ENCODE data around the gene LRMDA.
A peak's percentile ranks its signal among the peaks of the same experiment; 100 is the strongest.

Gene LRMDA

DNA sequence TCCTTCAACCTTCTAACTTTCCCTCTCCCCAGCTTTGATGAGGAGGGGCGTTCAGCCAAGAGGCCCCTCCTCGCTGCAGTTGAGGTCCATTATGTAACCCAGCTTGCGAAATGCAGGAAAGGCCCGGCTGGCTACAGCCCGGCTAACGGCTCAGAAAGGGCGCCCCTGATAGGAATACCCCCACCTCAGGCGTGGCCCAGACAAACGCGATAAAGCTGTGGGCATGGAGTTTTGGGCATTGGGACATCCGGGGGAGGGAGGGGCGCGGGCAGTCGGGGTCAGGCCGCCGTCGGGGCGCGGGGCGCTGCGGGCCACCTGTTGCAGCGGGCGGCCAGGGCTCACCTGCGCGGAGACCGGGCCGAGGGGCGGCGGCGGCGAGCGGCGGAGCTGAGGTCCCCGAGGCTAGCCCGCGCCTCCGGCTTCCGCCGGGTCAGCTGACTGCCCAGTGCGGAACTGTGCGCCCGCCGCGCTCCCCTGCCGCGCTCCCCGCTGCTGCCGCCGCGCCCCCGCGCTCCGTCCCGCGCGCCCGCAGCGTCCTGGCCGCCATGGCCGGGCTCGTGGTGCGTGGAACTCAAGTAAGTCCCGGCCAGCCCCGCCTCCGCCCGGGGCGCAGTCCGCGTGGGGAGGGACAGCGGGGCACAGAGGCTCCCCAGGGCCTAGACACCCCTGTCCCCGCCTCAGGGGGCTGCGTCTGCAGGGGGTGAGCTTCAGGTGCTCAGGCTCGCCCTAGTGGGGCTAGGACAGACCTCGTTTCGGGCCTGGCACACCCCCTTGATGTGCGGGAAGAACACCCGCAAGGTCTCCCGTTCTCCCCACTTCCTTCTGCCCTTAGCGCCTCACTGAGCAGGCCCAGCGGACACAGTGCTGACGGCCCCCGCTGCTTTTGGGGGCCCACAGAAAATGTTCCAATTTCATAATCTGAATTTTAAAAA is at the start of gene LRMDA:
Gene LRMDA, plus strand, starts transcription at position 445 of the 932 bp plus-strand sequence.
- no peak for DNase-seq (ENCODE audit: low spot score)

DNA sequence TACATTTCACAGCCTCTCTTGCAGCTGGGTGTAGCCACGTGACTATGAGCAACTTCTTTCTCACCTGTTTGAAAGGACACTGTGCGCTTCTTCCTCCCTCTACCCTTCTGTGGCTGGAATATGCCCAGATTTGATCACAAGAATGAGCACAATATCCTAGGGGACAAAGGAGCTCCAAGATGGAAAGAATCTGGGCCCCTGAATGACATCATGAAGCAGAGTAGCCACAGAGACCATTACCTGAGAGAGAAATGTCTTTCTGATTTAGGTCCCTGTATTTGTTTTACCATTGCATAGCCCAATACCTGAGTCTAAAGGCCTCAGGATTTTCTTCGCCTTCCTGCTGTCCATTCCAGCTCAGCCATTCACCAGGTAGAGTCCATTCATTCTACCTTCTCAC is 45.3 kb upstream of the LRMDA start:
- no peak for DNase-seq (ENCODE audit: low spot score)

DNA sequence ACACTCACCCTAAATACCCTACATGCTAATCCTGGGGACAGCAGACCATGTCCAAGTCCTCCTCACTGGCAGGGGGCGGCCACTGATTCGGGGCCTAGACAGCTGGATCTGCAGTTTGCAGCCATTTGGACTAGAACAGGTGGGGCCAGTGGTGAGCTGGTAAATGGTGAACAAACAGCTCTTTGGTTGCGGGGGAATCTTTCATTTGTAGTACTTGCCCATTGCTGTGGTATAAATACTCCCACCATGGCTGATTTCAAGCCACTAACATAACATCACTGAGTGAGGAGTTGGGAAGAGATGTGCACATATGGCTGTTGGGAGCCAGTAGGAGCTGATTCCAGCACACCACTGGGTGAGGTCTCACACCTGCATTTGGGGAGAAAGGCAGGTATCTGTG is 43.3 kb upstream of the LRMDA start:
- DNase-seq (ENCODE audit: low spot score) = no peak

DNA sequence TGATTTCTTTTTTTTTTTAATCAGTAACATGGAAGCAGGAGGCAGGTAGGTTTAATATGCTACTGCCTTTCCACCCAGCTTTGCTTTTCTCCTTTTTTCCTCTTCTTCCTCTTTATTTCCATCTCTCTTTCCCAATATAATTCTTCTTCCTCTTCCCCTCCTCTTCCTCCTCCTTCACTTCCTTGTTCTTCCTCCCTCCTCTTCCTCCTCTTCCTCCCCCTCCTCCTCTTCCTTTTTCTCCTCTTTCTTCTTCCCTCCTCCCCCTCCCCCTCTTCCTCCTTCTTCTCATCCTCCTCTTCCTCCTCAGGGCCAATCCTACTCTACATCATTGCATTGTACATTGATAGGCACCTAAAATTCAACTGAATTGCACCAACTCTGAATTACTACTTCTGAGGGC is 41.2 kb upstream of the LRMDA start:
- no peak for DNase-seq (ENCODE audit: low spot score)

DNA sequence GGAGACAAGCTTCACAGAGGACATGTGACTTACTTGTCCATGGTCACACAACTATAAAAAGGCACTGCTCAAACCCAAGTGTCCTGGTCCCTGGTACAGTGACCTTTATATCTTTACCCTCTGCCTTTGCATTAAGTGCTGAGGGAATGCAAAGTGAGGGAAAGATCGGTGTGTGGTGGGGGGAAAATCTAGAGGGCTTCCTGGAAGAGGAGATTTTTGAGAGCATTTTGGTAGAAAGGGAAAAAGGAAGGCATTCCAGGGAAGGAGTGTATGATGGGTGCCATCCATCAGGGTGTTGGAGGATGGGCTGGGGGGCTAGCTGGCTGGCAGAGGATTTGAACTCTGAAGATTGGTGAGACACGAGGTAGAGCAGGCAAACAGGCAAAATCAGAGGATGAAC is 39.2 kb upstream of the LRMDA start:
- DNase-seq (ENCODE audit: low spot score) = no peak

DNA sequence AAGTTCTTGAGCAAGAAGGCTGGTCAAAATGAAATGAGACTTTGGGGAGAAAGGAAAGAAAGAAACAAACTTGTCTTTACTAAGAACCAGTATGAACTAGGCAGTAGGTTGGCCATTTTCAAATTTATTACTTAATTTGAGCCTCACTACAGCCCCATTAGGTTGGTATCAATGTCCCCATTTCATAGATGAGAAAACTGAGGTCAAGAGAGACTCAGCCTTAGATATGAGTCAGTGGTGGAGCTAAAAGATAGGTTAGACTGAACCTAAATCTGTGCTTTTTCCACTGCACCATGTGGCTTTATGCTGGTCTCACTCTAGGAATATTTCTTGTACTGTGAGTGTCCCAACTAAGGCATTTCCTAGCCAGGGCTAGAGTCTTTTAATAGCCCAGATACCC is 38.7 kb upstream of the LRMDA start:
- no peak for DNase-seq (ENCODE audit: low spot score)

DNA sequence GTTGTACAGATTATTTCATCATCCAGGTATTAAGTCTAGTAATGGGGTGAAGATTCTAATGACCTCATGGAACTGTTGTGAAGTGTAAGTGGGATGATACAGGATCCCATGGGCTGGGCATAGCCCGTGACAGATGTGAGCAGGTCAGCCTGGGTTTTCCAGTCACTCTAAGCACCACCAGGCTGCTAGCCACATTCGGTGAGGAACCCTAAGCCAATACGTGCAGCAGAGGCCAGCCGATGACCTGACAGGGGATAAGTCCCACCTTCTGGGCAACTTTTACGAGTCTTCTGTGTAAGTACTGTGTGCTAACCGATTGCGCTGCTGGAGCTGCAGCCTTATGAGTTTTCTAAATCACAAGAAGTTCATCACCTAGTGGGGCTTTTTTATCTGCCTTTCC is 37.2 kb upstream of the LRMDA start:
- DNase-seq (ENCODE audit: low spot score) = no peak

DNA sequence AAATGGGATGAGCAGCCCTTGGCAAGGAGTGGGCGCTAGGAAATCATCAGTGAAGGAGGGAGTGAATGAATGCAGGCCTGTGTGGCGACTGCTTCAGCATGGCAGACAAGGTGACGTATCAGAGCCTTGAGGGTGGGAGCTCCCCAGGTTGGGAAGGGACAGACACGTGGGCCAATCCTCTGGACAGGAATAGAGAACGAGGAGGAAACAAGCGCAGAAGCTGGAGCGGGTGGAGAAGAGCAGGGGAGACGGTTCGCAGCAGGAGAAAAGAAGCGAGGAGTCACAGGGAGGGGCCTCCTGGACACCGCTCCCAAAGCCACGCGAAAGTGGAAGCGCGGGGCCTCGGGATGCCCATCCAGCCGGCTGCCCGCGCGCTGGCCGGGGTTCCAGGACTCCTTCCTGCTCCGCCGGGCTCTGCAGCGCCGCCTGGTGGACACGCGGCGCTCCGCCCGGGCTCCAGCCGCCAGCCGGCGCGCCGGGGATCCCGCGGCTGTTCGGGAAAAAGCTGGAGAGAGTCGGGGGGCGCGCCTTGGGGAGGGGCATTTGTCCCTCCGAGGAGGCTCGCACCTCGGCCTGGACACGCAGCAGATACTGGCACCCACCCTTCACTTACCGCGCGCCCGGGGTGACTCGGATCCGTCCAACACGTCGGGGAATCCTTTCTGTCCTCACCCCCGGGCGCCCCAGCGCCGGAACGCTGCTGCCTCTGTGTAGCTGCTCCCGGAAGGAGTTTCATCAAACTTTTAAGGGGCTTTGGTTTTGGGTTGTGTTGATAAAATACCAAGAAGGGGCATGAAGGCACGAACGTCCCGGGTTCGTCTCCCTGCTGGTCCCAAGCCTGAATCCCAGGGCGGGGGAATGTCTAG is 36.1 kb upstream of the LRMDA start:
- no peak for DNase-seq (ENCODE audit: low spot score)

DNA sequence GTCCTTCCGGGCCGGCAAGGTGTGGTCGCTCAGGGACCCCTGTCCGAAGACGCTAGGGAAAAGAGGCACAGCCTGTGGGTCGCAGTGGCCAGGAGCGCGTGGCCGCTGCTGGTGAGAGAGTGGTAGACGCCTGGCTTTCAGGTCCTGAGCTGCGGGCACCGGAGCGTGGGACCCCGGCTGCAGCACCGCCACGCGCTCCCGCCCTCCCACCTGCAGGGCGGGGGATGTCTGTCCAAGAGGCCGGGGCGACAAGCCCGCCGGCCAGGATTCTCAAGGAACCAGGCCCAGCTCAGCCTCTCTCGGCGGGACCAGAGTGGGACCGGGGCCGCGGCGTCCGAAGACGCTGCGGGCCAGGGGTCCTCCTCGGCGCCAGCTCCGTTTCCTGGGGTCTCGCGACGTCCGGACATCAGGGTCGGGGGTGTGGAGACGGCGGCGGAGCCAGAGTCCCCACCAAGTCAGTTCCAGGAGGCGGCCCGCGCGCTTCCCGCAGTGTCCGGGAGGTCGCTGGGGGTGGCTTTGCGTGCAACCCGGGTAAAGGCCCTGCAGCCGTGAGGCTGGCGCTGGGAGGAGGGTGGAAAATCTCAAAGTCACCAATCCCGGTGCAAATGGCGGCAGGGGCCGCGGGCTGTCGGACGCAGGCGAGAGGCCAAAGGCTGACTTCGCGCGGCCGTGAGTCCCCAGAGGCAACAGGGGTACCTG is 35.3 kb upstream of the LRMDA start:
- no peak for DNase-seq (ENCODE audit: low spot score)

DNA sequence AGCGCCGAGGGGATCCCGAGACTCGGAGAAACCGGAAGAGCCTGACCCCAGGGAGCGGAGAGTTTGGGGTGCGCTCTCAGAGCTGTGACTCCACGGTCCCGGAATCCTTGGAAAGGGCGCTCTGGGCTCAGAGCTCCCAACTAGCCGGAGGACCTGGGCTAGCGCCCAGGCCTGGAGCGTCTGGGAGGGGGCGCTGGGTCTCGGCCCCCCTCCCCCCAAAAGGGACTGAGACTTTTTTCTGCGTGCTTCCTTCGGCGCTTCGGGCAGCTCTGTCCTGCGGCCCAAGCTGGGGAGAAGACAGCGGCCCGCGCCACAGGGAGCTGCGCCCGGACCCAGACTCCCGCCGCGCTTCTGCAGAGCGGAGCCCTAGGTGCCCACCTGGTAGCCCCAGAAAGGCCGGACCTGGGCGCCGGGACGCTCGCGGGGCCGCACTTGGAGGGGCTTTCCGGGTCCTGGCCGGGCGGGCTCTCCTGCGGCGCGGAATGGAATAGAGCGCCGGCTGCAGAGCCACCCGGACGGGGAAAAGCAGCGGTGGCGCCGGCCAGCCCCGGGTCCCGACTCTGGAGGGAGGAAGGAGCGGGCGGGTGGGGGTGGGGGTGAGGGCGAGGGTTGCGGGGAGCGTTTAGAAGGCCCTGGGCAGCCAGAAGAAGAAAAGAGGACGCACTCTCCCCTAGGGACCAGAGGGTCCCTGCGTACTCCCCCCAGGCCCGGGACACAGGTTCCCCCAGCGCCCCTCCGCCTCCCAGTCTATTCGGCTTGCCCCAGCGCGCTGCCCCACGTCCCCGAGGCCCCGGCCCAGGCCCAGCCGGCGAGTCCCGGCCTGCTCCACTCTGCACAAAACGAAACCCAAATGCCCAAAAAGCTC is 34.6 kb upstream of the LRMDA start:
- DNase-seq (ENCODE audit: low spot score) = no peak

DNA sequence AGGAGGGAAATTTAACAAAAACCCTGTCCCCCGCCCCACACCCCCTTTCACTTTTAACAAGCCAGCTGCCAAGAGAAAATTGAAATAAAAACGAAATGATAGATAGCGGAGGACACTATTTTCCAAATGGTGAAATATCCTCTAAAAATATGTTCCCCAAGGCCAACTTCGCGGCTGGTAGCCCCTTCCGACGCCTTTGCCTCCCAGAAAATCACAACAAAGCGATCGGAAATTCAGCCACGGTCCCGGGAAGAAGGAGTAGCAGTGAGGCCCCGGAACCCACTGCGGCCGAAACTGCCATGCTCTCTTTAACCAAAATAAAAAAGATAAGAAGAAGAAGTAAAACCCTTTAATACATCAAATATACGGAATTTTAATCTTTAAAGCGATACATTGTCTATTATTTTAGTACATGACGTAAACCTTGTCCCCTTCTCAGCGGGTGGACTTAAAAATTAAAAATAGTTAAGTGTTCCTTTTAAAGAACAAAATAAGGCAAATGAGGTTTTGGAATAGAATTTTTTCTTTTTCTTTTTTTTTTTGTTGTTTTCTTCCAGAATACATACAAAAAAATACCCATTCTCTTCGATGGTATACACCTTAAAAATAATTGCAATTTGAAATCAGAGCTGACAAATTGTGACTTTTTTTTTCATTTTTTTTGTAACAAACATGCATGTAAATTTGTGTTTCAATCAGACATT is 33.8 kb upstream of the LRMDA start:
- DNase-seq (ENCODE audit: low spot score) = no peak

DNA sequence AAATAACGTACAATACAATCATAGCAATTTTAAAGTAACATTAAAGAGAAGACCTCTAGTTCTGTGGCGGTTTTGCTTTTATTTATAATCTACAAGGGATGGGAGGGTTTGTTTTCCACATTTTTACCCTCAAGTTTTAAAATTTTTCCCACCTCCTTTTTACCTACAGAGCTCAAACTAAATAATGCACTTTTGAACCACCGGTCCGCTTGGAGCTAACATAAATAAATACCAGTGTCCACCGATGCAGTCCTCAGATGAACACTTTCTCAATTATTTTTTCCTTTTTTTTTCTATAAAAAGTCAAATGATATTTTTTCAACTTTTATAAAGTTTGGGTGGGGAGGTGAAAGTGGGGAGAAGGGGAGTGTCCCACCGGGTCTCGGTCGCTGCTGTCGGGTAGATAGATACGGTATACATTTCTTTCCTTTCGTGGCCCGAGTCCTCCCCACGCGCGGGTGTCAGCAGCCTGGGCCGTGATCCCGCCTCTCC is 33.2 kb upstream of the LRMDA start:
- DNase-seq (ENCODE audit: low spot score) = no peak

DNA sequence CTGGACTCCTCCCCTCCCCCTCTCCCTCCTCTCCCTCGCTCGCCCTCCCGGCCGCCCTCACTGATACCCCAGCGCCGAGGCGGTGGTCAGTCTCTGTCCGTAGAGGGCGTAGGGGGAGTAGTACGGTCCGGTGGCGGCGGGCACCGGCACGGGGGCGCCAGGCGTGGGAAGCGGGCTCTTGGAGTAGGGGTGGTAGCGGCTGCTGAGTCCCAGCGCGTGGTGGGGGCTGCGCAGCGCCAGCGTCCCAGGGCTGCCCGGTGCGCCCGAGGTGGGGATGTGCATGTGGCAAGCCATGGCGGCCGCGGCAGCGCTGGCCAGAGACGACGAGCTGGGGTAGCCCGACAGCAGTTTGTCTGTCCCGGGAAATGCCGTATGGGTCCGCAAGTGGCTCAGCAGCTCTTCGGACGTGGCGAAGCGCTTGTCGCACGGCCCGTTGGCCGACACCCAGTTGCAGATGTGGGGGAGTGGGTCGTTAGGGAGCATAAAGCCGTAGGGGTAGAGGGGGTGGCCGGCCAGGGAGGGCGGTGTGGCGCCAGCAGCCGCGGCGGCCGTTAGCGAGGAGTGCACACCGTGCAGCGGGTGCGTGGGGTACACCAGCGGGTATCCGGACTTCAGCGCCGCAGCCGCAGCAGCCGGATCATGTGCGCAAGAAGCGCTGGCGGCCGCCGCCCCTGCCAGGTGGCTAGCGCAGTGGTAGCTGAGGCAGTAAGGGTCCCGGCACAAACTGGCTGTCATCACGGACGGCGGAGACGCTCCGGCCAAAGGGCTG is 32.5 kb upstream of the LRMDA start:
- no peak for DNase-seq (ENCODE audit: low spot score)

DNA sequence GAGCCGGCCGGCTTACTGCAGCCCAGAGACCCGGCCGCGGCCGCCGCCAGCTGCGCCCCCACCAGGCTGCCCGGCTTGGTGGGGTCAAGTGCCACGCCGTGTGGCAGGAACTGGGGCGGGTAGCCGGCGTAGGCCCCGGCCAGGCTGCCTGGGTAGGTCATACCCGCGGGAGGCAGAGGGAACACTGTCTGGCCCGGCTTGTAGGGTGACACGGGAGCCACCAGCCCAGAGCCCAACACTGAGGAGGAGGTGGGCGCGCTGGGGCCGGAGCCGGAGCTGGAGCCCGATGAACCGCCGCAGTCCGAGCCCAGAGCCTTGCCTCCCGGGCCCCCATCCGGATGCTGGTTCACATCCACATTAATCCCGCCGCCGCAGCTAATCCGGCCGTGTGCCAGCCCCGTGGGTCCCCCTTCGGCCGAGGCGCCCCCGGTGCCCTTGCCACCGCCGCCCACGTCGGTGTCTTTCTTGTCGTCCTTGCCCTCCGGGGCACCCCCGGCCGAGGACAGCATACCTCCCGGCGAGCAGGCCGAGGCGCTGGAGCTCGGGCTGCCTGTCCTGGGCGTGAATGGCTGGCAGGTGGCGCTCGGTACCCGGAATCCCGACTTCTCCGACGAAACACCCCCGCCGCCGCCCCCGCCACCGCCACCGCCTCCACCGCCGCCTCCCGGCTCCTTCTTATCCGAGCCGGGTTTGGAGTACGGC is 31.8 kb upstream of the LRMDA start:
- DNase-seq (ENCODE audit: low spot score) = peak; percentile 11

DNA sequence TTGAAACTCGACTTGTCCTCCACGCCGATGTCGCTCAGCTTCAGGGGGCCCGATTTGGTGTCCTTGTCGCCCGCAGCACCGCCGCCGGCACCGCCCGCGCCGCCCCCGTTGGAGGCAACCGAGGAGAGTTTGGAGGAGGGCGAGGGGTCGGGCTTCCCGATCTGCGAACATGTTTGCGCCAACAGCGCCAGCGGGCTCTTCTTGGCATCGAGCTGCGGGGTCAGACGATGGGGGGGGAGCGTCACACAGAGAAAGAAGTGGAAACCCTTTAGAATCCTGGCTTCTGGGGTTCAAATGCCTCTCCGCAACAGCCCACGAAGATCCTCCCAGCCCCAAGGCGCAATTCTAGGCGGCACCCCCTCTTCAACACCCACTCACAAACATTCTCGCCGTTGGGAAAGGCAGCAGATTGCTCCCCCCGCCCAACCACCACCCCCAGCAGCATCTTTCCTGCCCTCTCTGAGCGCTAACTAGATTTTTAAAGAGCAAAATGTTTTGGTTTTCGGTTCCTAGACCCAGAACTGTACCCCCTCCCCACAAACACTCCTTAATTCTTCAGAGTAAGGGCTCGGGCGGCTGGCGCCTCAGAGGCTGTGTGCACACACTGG is 31.2 kb upstream of the LRMDA start:
- no peak for DNase-seq (ENCODE audit: low spot score)

DNA sequence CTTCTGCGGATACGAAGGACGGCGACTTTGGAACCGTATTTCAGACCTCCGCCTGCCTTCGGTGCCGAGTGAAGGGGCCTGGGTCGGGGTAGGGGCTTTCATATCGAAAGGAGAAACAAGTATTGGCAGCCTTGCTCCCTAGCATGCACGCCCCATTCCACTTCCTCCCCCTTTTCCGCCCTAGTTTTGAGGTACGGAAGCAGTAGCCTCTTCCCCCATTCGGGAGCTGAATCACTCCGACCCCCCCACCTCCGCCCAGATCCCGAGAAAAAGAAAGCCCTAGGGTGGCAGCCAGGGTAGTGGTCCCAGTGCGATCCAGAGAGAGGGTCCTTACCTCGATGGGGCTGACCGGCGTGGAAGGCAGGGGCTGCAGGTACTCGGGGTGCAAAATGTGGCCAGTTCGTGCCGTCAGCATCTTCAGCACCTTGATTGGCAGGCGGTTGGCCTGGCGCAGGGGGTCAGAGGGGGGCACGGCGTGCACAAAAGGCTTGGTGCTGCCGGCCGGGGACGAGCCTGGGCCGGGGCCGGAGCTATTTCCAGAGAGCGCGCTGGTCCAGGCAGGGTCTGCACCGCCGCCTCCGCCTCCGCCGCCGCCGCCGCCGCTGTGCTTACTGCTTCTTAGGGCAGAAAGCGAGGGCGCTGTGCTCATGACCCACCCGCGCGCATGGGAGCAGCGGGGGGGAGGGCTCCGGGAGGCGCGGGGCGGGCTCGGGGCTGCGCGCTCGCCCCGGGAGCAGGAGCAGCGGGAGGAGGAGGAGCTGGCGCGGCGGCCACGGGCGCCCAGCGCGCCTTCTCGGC is 30.5 kb upstream of the LRMDA start:
- DNase-seq (ENCODE audit: low spot score) = no peak

DNA sequence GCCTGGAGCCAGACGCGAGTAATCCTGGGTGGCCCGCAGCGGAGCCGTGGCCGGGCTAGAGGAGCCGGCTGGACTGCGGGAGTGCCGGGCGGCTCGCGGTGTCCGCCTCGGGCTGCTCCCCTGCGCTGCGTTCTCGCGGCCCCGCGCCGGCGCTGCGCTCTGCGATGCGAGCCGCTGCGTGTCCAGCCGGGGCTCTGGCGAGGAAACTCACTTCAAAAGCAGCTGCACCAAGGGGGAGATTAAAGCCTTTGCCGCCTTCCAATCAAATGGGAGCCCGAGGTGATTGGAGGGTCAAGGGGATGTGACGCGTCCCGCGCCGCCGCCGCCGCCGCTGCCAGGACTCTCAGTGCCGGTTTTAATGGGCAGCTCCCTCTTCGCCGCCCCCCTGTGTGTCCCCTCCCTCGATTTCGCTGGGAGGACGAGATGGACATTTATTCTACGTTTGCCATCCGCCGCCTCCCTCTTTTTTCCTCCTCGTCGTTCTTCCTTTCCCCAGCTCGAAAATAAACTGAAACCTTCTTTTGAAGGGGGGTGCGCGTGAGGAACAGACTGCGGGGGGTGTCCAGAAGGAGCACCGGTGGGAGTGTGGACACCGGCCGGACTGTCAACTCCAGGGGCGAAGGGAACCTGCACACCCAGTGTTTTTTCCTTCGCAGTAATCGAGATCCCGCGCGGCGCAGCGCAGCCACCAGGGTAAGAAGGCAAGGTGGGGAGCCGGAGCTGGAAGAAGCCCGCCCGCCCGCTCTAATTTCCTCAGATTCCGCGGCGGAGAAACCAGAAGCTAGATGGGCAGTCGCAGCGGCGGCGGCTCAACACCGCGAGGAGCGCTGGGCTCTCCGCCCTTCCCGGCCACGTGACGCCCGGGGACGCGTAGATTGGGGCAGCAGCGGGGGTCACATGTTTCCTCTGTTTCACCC is 29.6 kb upstream of the LRMDA start, which contains the start of gene ZNF503:
Gene ZNF503, minus strand, starts transcription at position 196 of the 917 bp plus-strand sequence. CDS start 345 bp downstream, outside the sequence.
- peak; percentile 8 for DNase-seq (ENCODE audit: low spot score)
